Panc1 (cell line): Measurements from ENCODE around the gene H1-8.

Source experiments
- CTCF ChIP-seq: fragments of 450-650 bp; IDR thresholded peaks from 2 replicates; pipeline ENCODE4 v1.5.1; 2017; ENCODE audit warnings: mild to moderate bottlenecking
- POLR2AphosphoS5 ChIP-seq: IDR thresholded peaks from 2 replicates; pipeline ENCODE4 v1.6.1; 2012; ENCODE audit warnings: mild to moderate bottlenecking, low read depth, low read length, moderate library complexity
- TCF7L2 ChIP-seq: IDR thresholded peaks from 2 replicates; pipeline ENCODE4 v1.6.1; 2011; ENCODE audit warnings: mild to moderate bottlenecking, low read depth, low read length, inconsistent platforms
- TF ChIP-seq, protein P1 (sequence below), 2 experiments: IDR thresholded peaks; 2 replicates each; pipeline ENCODE4 v1.6.1; 2011 to 2012; ENCODE audit warnings: low read depth in 2 of 2, control low read depth in 1 of 2, low read length in 1 of 2, mild to moderate bottlenecking in 1 of 2, moderate library complexity in 1 of 2; ENCODE audit not compliant: insufficient read depth in 1 of 2

- TF ChIP-seq, protein P1, sequence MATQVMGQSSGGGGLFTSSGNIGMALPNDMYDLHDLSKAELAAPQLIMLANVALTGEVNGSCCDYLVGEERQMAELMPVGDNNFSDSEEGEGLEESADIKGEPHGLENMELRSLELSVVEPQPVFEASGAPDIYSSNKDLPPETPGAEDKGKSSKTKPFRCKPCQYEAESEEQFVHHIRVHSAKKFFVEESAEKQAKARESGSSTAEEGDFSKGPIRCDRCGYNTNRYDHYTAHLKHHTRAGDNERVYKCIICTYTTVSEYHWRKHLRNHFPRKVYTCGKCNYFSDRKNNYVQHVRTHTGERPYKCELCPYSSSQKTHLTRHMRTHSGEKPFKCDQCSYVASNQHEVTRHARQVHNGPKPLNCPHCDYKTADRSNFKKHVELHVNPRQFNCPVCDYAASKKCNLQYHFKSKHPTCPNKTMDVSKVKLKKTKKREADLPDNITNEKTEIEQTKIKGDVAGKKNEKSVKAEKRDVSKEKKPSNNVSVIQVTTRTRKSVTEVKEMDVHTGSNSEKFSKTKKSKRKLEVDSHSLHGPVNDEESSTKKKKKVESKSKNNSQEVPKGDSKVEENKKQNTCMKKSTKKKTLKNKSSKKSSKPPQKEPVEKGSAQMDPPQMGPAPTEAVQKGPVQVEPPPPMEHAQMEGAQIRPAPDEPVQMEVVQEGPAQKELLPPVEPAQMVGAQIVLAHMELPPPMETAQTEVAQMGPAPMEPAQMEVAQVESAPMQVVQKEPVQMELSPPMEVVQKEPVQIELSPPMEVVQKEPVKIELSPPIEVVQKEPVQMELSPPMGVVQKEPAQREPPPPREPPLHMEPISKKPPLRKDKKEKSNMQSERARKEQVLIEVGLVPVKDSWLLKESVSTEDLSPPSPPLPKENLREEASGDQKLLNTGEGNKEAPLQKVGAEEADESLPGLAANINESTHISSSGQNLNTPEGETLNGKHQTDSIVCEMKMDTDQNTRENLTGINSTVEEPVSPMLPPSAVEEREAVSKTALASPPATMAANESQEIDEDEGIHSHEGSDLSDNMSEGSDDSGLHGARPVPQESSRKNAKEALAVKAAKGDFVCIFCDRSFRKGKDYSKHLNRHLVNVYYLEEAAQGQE (IDR thresholded peaks at IDR 0.05; ENCODE audit: insufficient read depth in 1 of 2, low read depth in 2 of 2, low read length in 1 of 2) = no peak
- TF ChIP-seq CTCF (no peak), POLR2AphosphoS5 (no peak), TCF7L2 (no peak)
Measured at GRCh38 chr3:129562803-129563202, 19.8 kb downstream of the H1-8 start.
